GM18508 (cell line): ENCODE results near the gene NOXA1.
"Not testable (repeated sequence)": the region's sequence is repeated elsewhere in the genome, so short reads cannot be mapped to it uniquely, and the experiment has no call there.

ENCODE experiments used
- ATAC-seq: cut with Tn5 transposase; IDR thresholded peaks from one replicate; pipeline ENCODE4 v1.9.1; 2021; ENCODE audit warnings: moderate number of reproducible peaks; ENCODE audit not compliant: insufficient read depth, unreplicated experiment

The NOXA1 gene

GRCh38 chr9:137436761-137437600 is 13.8 kb downstream of the NOXA1 start:
- no peak for ATAC-seq

GRCh38 chr9:137437691-137438590 is 14.7 kb downstream of the NOXA1 start:
- ATAC-seq = no peak

DNA sequence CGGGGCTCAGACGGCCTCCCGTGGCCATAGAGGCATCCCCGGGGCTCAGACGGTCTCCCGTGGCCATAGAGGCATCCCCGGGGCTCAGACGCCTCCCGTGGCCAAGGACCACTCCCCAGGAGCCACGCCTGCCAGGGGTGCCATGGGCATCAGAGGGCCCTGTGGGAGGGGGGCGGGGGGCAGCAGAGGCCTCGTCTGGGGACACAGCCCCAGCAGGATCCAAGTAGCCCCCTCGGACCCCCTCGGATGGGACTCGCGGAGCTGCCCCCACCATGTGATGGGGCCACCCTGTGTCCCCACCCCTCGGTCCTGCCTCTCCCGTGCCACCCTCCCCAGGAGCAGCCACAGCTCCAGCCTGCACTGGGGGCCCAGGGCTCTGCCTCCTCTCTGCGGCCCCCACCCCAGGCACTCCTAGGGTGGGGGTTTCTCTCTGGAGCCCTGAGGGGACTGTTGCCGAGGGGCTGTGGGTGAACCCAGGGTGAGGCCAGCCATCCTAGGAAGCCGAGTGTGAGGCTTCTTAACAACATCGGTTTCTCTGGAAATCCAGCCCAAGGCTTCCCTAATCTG is 15.5 kb downstream of the NOXA1 start:
- no peak for ATAC-seq

GRCh38 chr9:137439158-137439714 is 16.0 kb downstream of the NOXA1 start:
- no peak for ATAC-seq

- ATAC-seq = no peak
Observed at GRCh38 chr9:137441289-137441934, 18.2 kb downstream of the NOXA1 start, which contains the start of gene ENTPD8. Gene ENTPD8, minus strand, starts transcription at chr9:137441357. Its CDS starts 3,072 bp downstream, at chr9:137438285.

GRCh38 chr9:137441935-137442321 is 18.7 kb downstream of the NOXA1 start:
- no peak for ATAC-seq

DNA sequence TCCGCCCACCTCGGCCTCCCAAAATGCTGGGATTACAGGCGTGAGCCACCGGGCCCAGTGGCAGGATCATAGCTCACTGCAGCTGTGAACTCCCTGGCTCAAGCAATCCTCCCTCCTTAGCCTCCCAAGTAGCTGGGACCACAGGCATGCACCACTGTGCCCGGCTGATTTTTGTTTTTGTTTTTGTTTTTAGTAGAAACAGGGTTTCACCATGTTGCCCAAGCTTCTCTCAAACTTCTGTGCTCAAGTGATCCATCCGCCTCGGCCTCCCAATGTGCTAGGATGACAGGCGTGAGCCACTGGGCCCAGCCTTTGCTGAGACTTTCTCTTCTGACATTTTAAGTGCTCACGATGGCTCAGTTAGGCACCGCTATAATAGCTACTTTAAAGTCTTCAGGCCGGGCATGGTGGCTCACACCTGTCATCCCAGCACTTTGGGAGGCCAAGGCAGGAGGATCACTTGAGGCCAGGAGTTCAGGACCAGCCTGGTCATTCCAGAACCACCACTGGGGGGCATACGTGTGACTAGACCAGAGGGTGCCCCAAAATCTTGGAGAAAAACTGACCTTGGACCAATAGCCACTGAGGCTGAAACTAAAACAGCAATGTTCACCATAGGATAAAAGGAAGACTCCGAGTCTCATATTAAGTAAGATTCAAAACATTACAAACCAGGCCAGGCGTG is 21.1 kb downstream of the NOXA1 start:
- ATAC-seq = no peak

GRCh38 chr9:137445275-137445807 is 22.1 kb downstream of the NOXA1 start:
- ATAC-seq = no peak

DNA sequence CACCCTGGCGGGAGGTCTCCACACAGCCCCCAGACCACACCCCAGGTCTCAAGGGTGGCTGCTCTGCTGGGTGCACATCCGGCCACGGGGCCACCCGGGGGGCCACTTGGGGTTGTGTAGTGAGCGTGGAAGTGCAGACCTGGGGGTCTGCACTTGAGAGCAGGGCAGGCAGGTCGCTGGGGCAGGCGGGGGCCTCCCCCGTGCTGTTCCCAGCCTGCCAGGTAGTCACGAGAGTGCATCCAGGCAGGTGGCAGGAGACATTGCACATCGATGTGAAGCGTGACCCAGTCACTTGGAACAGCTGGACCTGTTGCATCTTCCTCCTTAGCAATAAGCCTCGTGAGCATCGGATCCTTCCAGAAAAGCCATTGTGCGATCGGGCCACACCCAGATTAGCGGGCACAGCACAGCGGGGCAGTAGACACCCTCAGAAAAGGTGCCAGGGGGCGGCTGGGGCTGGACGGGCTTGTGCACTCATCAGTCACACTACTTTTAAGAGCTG is 22.8 kb downstream of the NOXA1 start:
- ATAC-seq = no peak

- ATAC-seq = no peak
Observed at GRCh38 chr9:137446851-137447471, 23.8 kb downstream of the NOXA1 start.

- no peak for ATAC-seq
Observed at GRCh38 chr9:137447722-137448601, 24.8 kb downstream of the NOXA1 start.

GRCh38 chr9:137448602-137448962 is 25.4 kb downstream of the NOXA1 start:
- ATAC-seq = no peak

- ATAC-seq = no peak
Observed at GRCh38 chr9:137449081-137449844, 26.1 kb downstream of the NOXA1 start.

DNA sequence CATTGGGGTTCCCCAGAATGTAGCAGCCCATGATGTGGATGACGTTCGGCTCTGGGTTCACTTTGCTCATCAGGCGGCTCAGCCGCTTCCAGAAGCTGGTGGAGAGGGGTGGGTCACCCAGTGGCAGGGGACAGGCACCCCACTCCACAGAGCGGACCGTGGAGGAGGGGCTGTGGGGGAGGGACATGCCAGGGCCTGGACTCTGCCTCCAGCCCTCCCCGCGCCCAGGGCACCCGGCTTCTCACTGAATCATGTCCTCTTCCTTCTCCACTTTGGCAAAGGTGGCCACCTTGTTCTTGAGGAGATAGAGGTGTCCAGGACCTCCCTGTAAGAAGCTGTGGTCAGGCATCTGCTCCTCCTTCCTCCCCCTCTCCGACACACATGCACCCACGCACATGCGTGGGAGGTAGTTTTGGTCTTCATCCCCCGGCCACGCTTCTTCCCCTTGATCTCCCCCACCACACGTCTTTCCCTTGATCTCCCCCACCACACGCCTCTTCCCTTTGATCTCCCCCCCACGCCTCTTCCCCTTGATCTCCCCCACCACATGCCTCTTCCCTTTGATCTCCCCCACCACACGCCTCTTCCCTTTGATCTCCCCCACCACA is 26.8 kb downstream of the NOXA1 start:
- no peak for ATAC-seq

DNA sequence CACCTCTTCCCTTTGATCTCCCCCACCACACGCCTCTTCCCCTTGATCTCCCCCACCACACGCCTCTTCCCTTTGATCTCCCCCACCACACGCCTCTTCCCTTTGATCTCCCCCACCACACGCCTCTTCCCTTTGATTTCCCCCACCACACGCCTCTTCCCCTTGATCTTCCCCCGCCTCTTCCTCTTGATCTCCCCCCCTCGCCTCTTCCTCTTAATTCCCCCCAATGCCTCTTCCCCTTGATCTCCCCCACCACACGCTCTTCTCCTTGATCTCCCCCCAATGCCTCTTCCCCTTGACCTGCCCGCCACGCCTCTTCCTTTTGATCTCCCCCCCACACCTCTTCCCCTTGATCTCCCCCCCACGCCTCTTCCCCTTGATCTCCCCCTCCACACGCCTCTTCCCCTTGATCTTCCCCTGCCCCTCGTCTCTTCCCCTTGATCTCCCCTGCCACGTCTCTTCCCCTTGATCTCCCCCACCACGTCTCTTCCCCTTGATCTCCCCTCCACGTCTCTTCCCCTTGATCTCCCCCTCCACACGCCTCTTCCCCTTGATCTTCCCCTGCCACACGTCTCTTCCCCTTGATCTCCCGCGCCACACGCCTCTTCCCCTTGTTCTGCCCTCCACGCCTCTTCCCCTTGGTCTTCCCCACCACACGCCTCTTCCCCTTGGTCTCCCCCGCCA is 27.5 kb downstream of the NOXA1 start:
- ATAC-seq = not testable (repeated sequence)
